HUES64 (cell line): ENCODE data around the gene ITGB1.
"Not testable (repeated sequence)": the region's sequence is repeated elsewhere in the genome, so short reads cannot be mapped to it uniquely, and the experiment has no call there.

ENCODE experiments used
- H3K27ac ChIP-seq: 2 replicates; pipeline ENCODE4 v1.7.0; 2013; ENCODE audit warnings: low read depth, low read length, inconsistent platforms
- H3K27me3 ChIP-seq: 2 replicates; pipeline ENCODE4 v1.6.1; 2013; ENCODE audit warnings: mild to moderate bottlenecking, low read length; ENCODE audit not compliant: insufficient read depth
- H3K36me3 ChIP-seq: 2 replicates; pipeline ENCODE4 v1.6.1; 2013; ENCODE audit warnings: mild to moderate bottlenecking, low read length; ENCODE audit not compliant: insufficient read depth
- H3K4me1 ChIP-seq: 2 replicates; pipeline ENCODE4 v1.6.1; 2013; ENCODE audit warnings: mild to moderate bottlenecking, low read length, moderate library complexity; ENCODE audit not compliant: insufficient read depth
- H3K4me3 ChIP-seq: 2 replicates; pipeline ENCODE4 v1.5.1; 2013; ENCODE audit warnings: mild to moderate bottlenecking, low read length, moderate library complexity
- H3K9ac ChIP-seq: 2 replicates; pipeline ENCODE4 v1.6.1; 2013; ENCODE audit warnings: mild to moderate bottlenecking, low read depth, low read length
- H3K9me3 ChIP-seq: 2 replicates; pipeline ENCODE4 v1.6.1; 2013; ENCODE audit warnings: low read depth, low read length; ENCODE audit not compliant: insufficient read depth
- WGBS: fragments of 150-250, 120-280 bp; methylation state at CpG from one replicate; pipeline ENCODE4 v1.1.7; 2013; ENCODE audit warnings: missing lambda C conversion rate; 5-methylcytosine and 5-hydroxymethylcytosine counted together

Gene ITGB1

DNA sequence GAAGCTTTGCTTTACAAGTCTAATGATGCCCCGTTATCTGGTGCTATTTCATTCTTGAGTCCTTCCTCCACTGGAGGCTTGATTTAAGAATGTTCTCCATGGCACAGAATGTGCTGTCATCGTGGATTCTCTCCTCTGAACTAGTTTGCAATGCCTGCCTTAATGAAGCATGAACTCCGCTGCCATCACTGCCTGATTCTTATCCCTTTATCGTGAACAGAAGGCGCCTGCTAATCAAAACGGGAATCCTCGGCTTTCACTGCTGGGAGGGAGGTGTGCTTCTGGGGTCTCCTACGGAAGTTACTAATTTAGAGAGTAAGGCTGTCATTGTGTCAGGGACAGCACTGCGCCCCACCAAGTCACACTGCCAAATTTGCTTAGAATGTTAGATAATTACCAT lies 56.2 kb downstream of the ITGB1 start:
- H3K9me3 ChIP-seq: no peaks in the 10 kb centered on the region
- no peak overlapping the region for H3K27ac ChIP-seq
- no peak overlapping the region for H3K4me3 ChIP-seq
- WGBS: 95% methylated on average over 8 of the region's 9 CpGs
- no peaks in the 10 kb centered on the region for H3K27me3 ChIP-seq
- H3K36me3 ChIP-seq: peaks cover 89% of the 10 kb centered on the region
- no peak overlapping the region for H3K9ac ChIP-seq
- no peaks in the 10 kb centered on the region for H3K4me1 ChIP-seq

DNA sequence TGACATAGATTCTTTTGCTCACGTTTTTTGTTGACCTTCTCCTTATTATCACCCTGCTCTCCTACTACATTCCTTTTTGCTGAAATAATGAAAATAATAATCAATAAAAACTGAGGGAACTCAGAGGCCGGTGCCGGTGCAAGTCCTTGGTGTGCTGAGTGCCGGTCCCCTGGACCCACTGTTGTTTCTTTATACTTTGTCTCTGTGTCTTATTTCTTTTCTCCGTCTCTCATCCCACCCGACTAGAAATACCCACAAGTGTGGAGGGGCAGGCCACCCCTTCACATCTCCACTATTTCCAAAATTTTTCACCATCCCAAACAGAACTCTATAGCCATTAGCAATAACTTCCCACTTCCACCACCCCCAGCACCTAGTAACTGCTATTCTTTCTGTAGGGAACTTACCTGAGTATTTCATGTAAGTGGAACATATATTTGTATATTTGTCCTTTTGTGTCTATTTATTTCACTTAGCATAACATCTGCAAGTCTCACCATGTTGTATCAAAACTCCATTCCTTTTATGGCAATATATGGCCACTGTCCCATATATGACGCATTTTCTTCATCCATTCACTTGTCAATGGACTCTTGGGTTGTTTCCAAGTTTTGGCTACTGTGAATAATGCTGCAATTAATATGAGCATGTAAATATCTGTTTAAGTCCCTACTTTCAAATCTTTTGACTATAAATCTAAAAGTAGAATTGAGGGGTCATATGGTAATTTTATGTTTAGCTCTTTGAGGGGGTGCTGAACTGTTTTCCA lies 62.6 kb downstream of the ITGB1 start:
- H3K27ac ChIP-seq, H3K27me3 ChIP-seq, H3K4me1 ChIP-seq, H3K9ac ChIP-seq, H3K9me3 ChIP-seq, H3K4me3 ChIP-seq: not testable (repeated sequence)
- WGBS: 95% methylated on average over 7 of the region's 7 CpGs
- peaks cover 49% of the 10 kb centered on the region for H3K36me3 ChIP-seq

DNA sequence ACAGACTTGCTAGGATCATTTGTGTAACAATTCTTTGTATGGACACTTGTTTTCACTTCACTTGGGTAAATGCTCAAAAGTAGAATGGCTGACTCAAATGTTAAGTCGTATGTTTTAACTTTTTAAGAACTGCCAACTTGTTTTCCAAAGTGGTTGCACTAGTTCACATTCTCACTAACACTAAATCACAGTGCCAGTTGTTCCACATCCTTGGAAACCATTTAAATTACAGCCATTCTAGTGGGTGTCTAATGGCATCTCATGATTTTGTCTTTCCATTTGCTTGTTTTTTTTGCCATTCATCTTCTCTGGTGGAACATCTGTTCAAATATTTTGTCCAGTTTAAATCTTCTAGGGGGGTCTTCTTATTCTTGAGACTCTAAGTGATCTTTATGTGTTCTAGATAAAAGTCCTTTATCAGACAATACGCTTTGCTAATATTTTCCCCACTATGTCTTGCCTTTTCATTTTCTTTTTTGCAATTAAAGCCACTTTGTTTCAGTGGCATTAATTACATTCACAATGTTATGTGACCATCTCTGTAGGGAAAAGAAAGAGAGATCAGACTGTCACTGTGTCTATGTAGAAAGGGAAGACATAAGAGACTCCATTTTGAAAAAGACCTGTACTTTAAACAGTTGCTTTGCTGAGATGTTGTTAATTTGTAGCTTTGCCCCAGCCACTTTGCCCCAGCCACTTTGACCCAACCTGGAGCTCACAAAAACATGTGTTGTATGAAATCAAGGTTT lies 63.9 kb downstream of the ITGB1 start:
- Histone ChIP-seq H3K9me3 (no peaks in the 10 kb centered on the region), H3K27ac (no peak overlapping the region), H3K27me3 (no peaks in the 10 kb centered on the region), H3K4me3 (no peak overlapping the region), H3K36me3 (peaks cover 37% of the 10 kb centered on the region), H3K4me1 (peaks cover 7% of the 10 kb centered on the region), H3K9ac (no peak overlapping the region)
- 97% methylated on average over 1 of the region's 2 CpGs for WGBS

DNA sequence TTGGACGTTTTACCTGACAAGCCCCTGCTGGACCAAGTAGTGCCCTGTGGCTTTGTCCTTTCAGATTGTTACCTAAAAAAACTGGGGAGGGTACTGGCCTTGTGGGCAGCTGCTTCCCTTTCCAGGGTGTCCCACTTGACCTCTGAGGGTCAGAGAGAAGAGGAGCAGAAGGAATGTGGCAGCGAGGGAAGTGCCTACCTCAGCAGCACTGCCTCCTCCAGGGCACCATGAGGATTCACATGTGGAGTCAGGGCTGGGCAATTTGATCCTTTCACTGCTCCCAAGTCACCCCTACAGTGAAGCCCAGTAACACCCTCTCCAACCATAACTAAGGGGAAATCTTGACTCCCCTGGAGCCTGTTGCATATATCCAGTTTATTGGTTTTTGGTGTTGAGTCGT lies 64.6 kb downstream of the ITGB1 start:
- no peak overlapping the region; the same call in 1 of the 2 replicates for H3K27ac ChIP-seq
- WGBS: 63% methylated on average over 3 of the region's 3 CpGs
- H3K4me3 ChIP-seq: no peak overlapping the region
- no peak overlapping the region for H3K9ac ChIP-seq
- H3K36me3 ChIP-seq: peaks cover 31% of the 10 kb centered on the region
- H3K4me1 ChIP-seq: peaks cover 7% of the 10 kb centered on the region
- no peaks in the 10 kb centered on the region for H3K27me3 ChIP-seq
- H3K9me3 ChIP-seq: no peaks in the 10 kb centered on the region

DNA sequence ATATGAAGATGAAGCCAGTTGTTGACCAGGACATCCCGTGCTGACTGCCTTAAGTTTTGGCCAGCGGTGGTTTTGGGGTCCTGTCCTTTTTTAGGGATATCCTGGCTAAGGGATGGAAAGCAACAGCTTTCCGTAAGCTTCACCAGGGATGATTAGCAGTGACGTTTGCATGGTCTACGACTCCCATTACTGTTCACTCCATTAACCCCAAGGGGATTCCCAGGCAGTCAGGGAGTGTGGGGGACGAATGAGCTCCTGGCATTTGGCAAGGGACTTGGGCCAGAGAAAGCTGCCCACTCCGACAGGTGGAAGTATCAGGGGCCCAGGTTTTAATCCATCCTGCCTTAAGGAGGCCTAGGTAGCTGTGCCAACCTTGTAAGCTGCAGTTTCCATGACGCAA lies 66.8 kb downstream of the ITGB1 start:
- Histone ChIP-seq H3K36me3 (peaks cover 9% of the 10 kb centered on the region), H3K4me1 (peaks cover 8% of the 10 kb centered on the region), H3K4me3 (no peak overlapping the region), H3K27ac (no peak overlapping the region), H3K27me3 (no peaks in the 10 kb centered on the region), H3K9me3 (no peaks in the 10 kb centered on the region), H3K9ac (no peak overlapping the region)
- 92% methylated on average over 8 of the region's 8 CpGs for WGBS

DNA sequence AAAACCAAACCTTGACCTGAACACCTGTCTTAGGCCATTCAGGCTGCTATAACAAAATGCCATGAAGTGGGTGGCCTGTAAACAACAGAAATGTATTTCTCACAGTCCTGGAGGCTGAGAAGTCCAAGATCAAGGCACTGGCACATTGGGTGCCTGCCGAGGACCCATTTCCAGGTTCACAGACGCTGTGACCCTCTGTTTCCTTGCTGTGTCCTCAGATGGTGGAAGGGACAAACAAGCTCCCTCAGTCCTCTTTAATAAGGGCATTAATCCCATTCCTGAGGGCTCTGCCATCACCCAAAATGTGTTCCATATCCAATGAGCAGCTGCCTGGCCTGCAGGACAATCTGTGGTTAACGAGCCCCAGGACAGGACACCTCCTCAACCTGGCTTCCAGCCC lies 67.6 kb downstream of the ITGB1 start:
- Histone ChIP-seq H3K4me1 (peaks cover 13% of the 10 kb centered on the region), H3K4me3 (no peak overlapping the region), H3K27me3 (no peaks in the 10 kb centered on the region), H3K9ac (no peak overlapping the region), H3K9me3 (no peaks in the 10 kb centered on the region), H3K27ac (no peak overlapping the region), H3K36me3 (0 out of 2 replicates have a peak, but pooled peaks cover under 1% of the 10 kb centered on the region)
- 76% methylated on average over 3 of the region's 3 CpGs for WGBS

DNA sequence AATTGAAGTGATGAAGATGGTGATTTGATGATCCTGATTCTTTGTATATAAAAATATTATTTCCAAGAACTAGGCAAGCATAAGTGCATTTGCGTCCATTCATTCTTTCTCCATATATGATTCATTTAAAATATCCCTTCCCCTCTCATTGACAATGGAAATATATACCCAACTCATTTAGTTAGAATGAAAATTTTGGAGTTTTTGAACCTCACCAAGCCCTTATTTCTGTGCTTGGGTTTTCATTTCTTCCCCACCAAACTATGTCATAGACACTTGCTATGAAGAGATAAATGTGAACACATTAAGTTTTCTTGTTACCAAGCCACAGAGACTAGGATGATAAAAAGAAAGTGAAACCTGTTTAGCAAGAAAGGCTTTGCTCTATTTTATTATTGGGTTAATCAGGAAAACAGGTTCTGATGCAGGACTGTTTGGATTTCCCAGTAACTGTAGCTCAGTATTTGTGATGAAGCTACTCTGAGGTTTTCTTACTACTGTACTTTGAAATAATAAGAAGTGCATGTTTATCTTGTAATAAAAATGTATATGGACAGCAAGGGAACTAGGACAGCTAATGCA lies 68.3 kb downstream of the ITGB1 start:
- Histone ChIP-seq H3K4me3 (no peak overlapping the region), H3K9me3 (no peaks in the 10 kb centered on the region), H3K27me3 (no peaks in the 10 kb centered on the region), H3K27ac (no peak overlapping the region), H3K4me1 (peaks cover 13% of the 10 kb centered on the region), H3K9ac (no peak overlapping the region), H3K36me3 (no peaks in the 10 kb centered on the region)
- WGBS: 100% methylated on average over 1 of the region's 1 CpG

DNA sequence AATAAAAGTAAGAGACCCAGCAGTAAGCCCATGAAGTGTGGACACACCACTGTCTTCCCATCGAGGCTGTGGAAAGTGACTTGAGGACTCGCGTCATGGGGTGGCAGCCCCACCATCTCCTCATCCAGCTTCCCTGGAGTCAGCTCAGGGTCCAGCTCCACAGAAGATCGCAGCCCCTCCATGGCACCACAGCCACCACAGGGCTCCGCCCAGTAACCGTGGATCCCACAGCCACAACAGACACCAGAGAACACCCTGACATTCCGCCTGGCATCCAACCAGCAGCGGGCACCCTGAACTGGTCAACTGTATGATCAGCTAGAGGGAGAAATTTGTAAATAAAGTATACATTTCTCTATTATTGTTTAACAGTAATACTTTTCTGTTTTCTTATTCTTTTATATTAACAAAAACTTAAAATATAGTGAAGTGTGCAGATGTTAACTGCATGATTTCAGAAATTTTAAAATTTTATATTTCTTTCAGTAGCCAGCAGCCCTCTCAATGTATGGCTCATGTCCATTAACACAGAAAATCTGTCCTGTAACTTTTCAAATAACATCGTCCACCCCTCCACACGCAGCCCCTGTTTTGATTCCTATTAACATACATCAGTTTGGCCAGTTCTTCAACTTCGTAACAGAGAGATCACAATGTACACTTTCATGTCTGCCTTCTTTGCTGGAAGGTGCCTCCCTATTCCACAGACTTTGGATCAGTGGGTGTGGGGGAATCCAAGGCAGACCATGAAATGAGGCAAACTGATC lies 69.7 kb downstream of the ITGB1 start:
- H3K4me3 ChIP-seq: no peak overlapping the region
- no peaks in the 10 kb centered on the region for H3K36me3 ChIP-seq
- peaks cover 13% of the 10 kb centered on the region for H3K4me1 ChIP-seq
- no peaks in the 10 kb centered on the region for H3K27me3 ChIP-seq
- H3K27ac ChIP-seq: no peak overlapping the region
- H3K9ac ChIP-seq: no peak overlapping the region
- WGBS: 93% methylated on average over 10 of the region's 11 CpGs
- H3K9me3 ChIP-seq: no peaks in the 10 kb centered on the region

DNA sequence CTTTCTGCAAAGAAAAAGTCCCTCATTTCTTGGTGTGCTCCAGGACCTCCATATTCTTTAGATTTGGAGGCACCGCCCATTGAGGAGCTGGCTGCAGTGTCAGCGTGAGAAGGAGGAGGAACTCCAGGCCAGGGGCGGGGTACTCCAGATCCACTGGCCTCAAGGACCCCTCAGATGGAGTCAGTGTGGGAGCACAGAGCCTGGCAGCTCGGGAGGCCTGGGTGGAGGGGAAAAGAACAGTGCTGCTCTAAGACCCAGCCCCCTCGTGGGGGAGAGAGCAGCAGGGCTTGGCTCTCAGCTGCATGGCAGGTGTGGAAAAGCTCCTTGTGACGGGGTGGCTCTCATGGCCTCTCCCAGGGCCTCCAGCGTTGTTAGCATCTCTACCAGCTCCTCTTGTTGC lies 70.5 kb downstream of the ITGB1 start:
- no peaks in the 10 kb centered on the region for H3K9me3 ChIP-seq
- H3K36me3 ChIP-seq: no peaks in the 10 kb centered on the region
- H3K27me3 ChIP-seq: no peaks in the 10 kb centered on the region
- H3K9ac ChIP-seq: no peak overlapping the region
- WGBS: 90% methylated on average over 7 of the region's 7 CpGs
- H3K4me1 ChIP-seq: peaks cover 7% of the 10 kb centered on the region
- no peak overlapping the region for H3K27ac ChIP-seq
- H3K4me3 ChIP-seq: no peak overlapping the region

DNA sequence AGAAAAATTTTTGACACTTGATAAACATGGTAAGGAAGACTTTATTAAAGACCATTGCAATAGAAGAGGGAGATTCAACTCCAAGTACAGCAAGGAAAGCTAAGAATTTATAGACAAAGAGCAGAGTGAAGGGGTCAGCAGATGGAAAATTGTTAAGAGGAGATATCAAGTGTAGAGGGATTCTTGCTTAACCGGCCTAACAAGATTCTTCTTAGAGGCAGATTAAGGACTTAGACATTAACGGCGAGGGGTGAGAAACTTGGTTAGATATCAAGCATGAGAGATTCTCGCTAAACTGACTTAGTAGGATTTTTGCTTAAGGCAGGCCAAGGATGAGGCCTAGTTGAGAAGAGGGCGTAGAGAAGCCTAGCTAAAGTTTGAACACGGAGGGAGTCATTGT lies 76.0 kb downstream of the ITGB1 start:
- Histone ChIP-seq H3K4me3 (no peak overlapping the region), H3K27me3 (no peaks in the 10 kb centered on the region), H3K4me1 (peaks cover 7% of the 10 kb centered on the region), H3K36me3 (no peaks in the 10 kb centered on the region), H3K27ac (no peak overlapping the region), H3K9ac (no peak overlapping the region), H3K9me3 (no peaks in the 10 kb centered on the region)
- 94% methylated on average over 6 of the region's 6 CpGs for WGBS

DNA sequence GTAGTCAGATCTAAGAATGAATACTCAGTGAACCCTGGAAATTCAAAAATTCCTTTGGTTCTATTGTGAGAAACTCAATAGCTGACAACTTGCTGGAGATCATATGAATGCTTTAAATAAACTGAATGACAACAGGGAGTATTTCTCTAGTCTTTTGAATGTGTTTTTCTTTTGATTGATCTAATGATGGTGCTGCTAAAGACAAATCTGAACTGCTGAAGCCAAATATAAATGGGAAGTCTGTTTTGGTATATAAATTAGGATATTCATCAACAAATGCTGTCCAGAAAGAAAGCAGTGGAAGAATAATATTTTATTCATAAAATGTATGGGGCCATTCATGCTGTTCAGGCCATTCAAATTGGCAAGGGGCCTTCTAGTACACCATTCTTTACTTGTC lies 79.4 kb downstream of the ITGB1 start:
- no peak overlapping the region for H3K27ac ChIP-seq
- H3K36me3 ChIP-seq: no peaks in the 10 kb centered on the region
- H3K4me1 ChIP-seq: no peaks in the 10 kb centered on the region; the same call in 1 of the 2 replicates
- no peaks in the 10 kb centered on the region for H3K9me3 ChIP-seq
- H3K27me3 ChIP-seq: peaks cover 5% of the 10 kb centered on the region; the same call in 1 of the 2 replicates
- H3K9ac ChIP-seq: no peak overlapping the region
- no peak overlapping the region for H3K4me3 ChIP-seq
